GM10266 (cell line): ENCODE measurements around the gene LCK.

ENCODE experiments used
- DNase-seq: peaks from one replicate; pipeline ENCODE4 v3.0.0; 2012; ENCODE audit errors: extremely low spot score
- CTCF ChIP-seq: IDR thresholded peaks from 2 replicates; pipeline ENCODE4 v1.5.1; 2012; ENCODE audit warnings: mild to moderate bottlenecking, low read depth; ENCODE audit not compliant: control insufficient read depth, insufficient read depth; ENCODE audit errors: missing control alignments

The LCK gene

GRCh38 chr1:32330558-32331151 lies 79.6 kb downstream of the LCK start:
- DNase-seq: no peak

DNA sequence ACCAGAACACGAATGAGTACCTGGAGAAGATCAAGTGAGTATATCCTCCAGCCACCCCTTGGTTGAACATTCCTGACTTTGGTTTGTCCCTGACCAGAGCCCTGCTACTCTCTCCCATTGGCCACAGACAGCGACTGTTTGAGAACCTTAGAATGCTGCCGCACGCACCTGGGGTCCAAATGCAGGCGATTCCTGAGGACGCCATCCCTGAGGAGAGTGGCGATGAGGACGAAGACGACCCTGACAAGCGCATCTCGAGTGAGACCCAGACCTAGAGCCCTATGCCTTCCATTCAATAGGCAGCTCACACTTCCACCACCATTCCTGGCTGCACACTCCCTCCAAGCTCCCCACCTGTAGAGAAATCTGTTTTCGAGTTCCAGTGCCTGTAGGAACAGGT lies 80.5 kb downstream of the LCK start:
- no peak for DNase-seq
- no peak for TF ChIP-seq CTCF

More at GRCh38 chr1:32330558-32331151, 79.6 kb downstream of the LCK start:
- no peak for TF ChIP-seq CTCF

- no peak for DNase-seq
- TF ChIP-seq CTCF: no peak
These were observed 81.4 kb downstream of the LCK start for GRCh38 chr1:32332290-32333079.

- no peak for DNase-seq
- TF ChIP-seq CTCF: no peak
These were observed 82.3 kb downstream of the LCK start for GRCh38 chr1:32333251-32333963.

DNA sequence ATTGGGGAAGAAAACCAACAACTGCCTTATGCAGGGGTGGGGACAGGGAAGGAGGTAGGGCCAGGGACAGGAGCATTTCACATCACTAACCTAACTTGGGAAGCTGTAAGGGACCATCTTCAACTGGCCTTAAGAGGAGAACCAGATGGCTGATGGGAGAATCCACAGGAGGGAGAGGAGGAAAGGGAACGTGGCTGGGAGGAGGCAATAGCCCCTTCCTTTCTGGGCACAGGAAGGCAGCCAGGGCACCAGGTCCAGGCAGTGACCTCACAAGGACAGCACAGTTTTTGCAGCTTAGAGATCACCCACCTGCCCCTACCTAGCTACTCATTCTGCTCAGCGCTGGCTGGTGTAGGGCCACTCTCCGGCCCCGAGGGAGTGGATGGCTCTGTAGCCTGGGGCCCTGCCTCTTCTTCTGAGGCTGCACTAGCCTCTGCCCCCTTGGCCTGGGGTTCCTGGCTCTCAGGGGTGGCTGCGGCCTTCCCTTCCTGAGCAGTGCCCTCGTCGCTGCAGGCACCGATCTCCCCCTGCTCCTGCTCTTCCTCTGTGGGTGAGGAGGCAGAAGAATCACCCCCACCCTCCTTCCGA lies 83.3 kb downstream of the LCK start:
- no peak for TF ChIP-seq CTCF
- DNase-seq: no peak

GRCh38 chr1:32334864-32335534 lies 83.9 kb downstream of the LCK start:
- DNase-seq: peak; percentile 71
- peak; percentile 85 for TF ChIP-seq CTCF
